CD4-positive, alpha-beta memory T cell (primary cell): ENCODE data around the gene KRI1. TPM values are rescaled to one million over a fixed set of nuclear protein-coding genes. Genes with fewer than 3 reads are reported as not detected.

ENCODE experiments used
- CTCF ChIA-PET: fragments of 350-600 bp; sonication (Branson Sonifier 250); formaldehyde crosslinking; loops from one replicate; lab custom pipeline; 2021; ENCODE audit warnings: inconsistent platforms; ENCODE audit not compliant: partially characterized antibody; lab: Charles Lee
- POLR2A ChIA-PET: fragments of 350-600 bp; sonication (Branson Sonifier 250); formaldehyde crosslinking; loops from one replicate; lab custom pipeline; 2021; ENCODE audit not compliant: partially characterized antibody; lab: Charles Lee
- DNase-seq, 5 donors: peaks; one replicate each; pipeline versions ENCODE4 v3.0.0 to v3.0.0-alpha.2; 2020 to 2022; ENCODE audit warnings: mixed read lengths in 1 of 5
- H3K27ac ChIP-seq: one replicate; pipeline ENCODE4 v1.7.0; 2013; ENCODE audit warnings: low read depth, low read length
- H3K27me3 ChIP-seq: 2 replicates; pipeline ENCODE4 v1.7.0; 2013; ENCODE audit warnings: mild to moderate bottlenecking, low read length, moderate library complexity; ENCODE audit not compliant: insufficient read depth
- H3K36me3 ChIP-seq: 2 replicates; pipeline ENCODE4 v1.7.0; 2013; ENCODE audit warnings: mild to moderate bottlenecking, low read length, moderate library complexity; ENCODE audit not compliant: insufficient read depth
- H3K4me1 ChIP-seq: 2 replicates; pipeline ENCODE4 v1.7.0; 2013; ENCODE audit warnings: mild to moderate bottlenecking, low read length, moderate library complexity; ENCODE audit not compliant: insufficient read depth
- H3K4me3 ChIP-seq, 2 donors: one replicate each; pipeline ENCODE4 v1.7.0; 2013; ENCODE audit warnings: low read length in 2 of 2, mild to moderate bottlenecking in 1 of 2
- H3K9me3 ChIP-seq, 2 donors: one replicate each; pipeline ENCODE4 v1.7.0; 2013; ENCODE audit warnings: low read length in 2 of 2, control low read depth in 1 of 2; ENCODE audit not compliant: control insufficient read depth in 1 of 2
- H3K27ac Mint-ChIP-seq, 7 donors: one replicate each; pipeline ENCODE4 v1.8.0; 2020 to 2021; ENCODE audit warnings: mixed read lengths in 7 of 7, mild to moderate bottlenecking in 6 of 7, inconsistent platforms in 3 of 7, moderate library complexity in 3 of 7
- H3K27me3 Mint-ChIP-seq, 2 donors: one replicate each; pipeline ENCODE4 v1.8.0; 2020 to 2021; ENCODE audit warnings: mixed read lengths in 2 of 2
- H3K36me3 Mint-ChIP-seq, 2 donors: one replicate each; pipeline ENCODE4 v1.8.0; 2020 to 2021; ENCODE audit warnings: mixed read lengths in 2 of 2, inconsistent platforms in 1 of 2, mild to moderate bottlenecking in 1 of 2
- H3K4me1 Mint-ChIP-seq, 4 donors: one replicate each; pipeline ENCODE4 v1.8.0; 2020 to 2021; ENCODE audit warnings: mixed read lengths in 4 of 4, mild to moderate bottlenecking in 1 of 4
- H3K4me3 Mint-ChIP-seq, 8 donors: one replicate each; pipeline ENCODE4 v1.8.0; 2020 to 2021; ENCODE audit warnings: mixed read lengths in 8 of 8, mild to moderate bottlenecking in 7 of 8, moderate library complexity in 6 of 8, inconsistent platforms in 3 of 8
- H3K9me3 Mint-ChIP-seq, 8 donors: one replicate each; pipeline ENCODE4 v1.8.0; 2020 to 2021; ENCODE audit warnings: mixed read lengths in 8 of 8, mild to moderate bottlenecking in 5 of 8, inconsistent platforms in 3 of 8, moderate library complexity in 1 of 8
- intact Hi-C: fragments of 100-400 bp; cut with micrococcal nuclease; formaldehyde crosslinking; loops from one replicate; pipeline ENCODE4 v1.15.1; 2023
- polyA plus RNA-seq, 2 donors: library from polyadenylated mRNA; unstranded; fragments of 300-500 nt; fragmentation: Illumina TruSeq; gene quantifications; one replicate each; pipeline ENCODE4 v1.2.3, GENCODE V29; 2021
- total RNA-seq, 2 experiments: library from RNA; stranded (reverse); gene quantifications; one replicate each; pipeline ENCODE4 v1.2.3, GENCODE V29; 2021

KRI1 gene
- total and polyA plus RNA-seq, 4 experiments from 2014 or later, result 3.2 to 73.0 (median 54.5) TPM

- peaks cover 0 to 5% of the 10 kb centered on the region in 2 donors for H3K27me3 Mint-ChIP-seq
- H3K4me3 Mint-ChIP-seq, result peak overlapping the region in 1 of 8 donors; percentile 15
- Histone ChIP-seq H3K9me3 (no peaks in the 10 kb centered on the region), H3K27me3 (no peaks in the 10 kb centered on the region), H3K27ac (no peak overlapping the region), H3K4me1 (peaks cover 13% of the 10 kb centered on the region), H3K4me3 (no peak overlapping the region), H3K36me3 (no peaks in the 10 kb centered on the region)
- H3K27ac Mint-ChIP-seq, result peak overlapping the region in 3 of 7 donors; percentile 8 to 84 (median 41)
- ChIA-PET POLR2A (no interaction called here), CTCF (no interaction called here)
- peaks cover 10 to 24% (median 16%) of the 10 kb centered on the region in 4 donors for H3K4me1 Mint-ChIP-seq
- intact Hi-C loops, result no loop called here
- H3K9me3 Mint-ChIP-seq, result no peaks in the 10 kb centered on the region
- H3K36me3 Mint-ChIP-seq, result no peaks in the 10 kb centered on the region
- no peak for DNase-seq
Measured at GRCh38 chr19:10587839-10588150, 22.0 kb upstream of the KRI1 start.

GRCh38 chr19:10587022-10587838, 21.4 kb upstream of the KRI1 start, which contains the start of gene AP1M2:
AP1M2 (minus strand) TSS chr19:10587312; CDS start chr19:10587231, 81 bp downstream.
- Mint-ChIP-seq H3K27me3 (peaks cover 0 to 5% of the 10 kb centered on the region in 2 donors), H3K4me1 (peaks cover 10 to 24% (median 16%) of the 10 kb centered on the region in 4 donors), H3K27ac (peak within 1 kb of the TSS in 4 of 7 donors; percentile 8 to 84 (median 26)), H3K36me3 (no peaks in the 10 kb centered on the region), H3K4me3 (peak within 1 kb of the TSS in 2 of 8 donors; percentile 15 to 65), H3K9me3 (no peaks in the 10 kb centered on the region)
- H3K4me1 ChIP-seq, result peaks cover 13% of the 10 kb centered on the region
- H3K36me3 ChIP-seq, result no peaks in the 10 kb centered on the region
- H3K9me3 ChIP-seq, result no peaks in the 10 kb centered on the region
- intact Hi-C loops, result no loop called here
- no peak within 1 kb of the TSS for H3K4me3 ChIP-seq
- ChIA-PET POLR2A (no interaction called here), CTCF (interaction anchor here (0.7 to 9.3 kb wide), 2 partner anchors 60 to 242 kb away, joined by 3 to 473 read pairs; no protein-coding TSS in a partner anchor)
- H3K27me3 ChIP-seq, result no peaks in the 10 kb centered on the region
- H3K27ac ChIP-seq, result no peak within 1 kb of the TSS
- DNase-seq, result no peak

GRCh38 chr19:10586396-10586795, 20.6 kb upstream of the KRI1 start:
- no peaks in the 10 kb centered on the region for H3K9me3 Mint-ChIP-seq

DNA sequence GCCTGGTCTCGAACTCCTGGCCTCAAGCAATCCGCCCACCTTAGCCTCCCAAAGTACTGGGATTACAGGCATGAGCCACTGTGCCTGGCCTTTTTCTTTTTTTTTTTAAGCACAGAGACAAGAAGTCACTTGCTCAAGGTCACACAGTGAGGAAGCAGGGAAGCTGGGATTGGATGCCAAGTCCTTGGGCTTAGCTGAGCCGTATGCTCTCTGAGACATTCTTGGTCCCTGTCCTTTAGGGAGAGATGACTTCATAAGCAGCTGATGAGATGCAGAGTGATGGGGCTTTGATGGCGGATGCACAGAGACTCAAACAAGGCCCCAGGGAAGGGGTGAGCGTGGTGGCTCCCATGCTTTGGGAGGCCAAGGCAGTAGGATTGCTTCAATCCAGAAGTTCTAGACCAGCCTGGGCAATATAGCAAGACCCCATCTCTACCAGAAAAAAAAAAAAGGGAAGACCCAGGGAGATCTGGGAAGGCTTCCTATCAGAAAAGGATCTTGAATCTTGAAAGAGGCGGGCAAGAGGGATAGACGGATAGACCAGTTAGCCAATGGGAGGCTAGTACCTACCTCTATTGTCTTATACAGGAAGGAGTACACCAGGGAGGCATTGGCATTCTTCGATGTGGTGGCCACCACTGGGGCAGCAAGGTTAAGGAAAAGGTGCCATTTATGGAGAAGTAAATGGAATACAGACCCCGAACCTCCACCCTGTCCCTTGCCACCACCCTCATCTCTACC, 17.4 kb upstream of the KRI1 start:
- H3K27ac Mint-ChIP-seq, result peak overlapping the region in 1 of 7 donors; percentile 70
- POLR2A ChIA-PET, result interaction anchor here (1.5 to 4.3 kb wide), 3 partner anchors 20 to 61 kb away, joined by 6 to 46 read pairs (median 31); no protein-coding TSS in a partner anchor
- Histone ChIP-seq H3K9me3 (no peaks in the 10 kb centered on the region), H3K27me3 (no peaks in the 10 kb centered on the region), H3K4me1 (peaks cover 22% of the 10 kb centered on the region), H3K36me3 (no peaks in the 10 kb centered on the region), H3K4me3 (no peak overlapping the region), H3K27ac (no peak overlapping the region)
- no peak overlapping the region for H3K4me3 Mint-ChIP-seq
- CTCF ChIA-PET, result interaction anchor here (1.1 to 9.3 kb wide), 7 partner anchors 9 to 116 kb away, joined by 3 to 473 read pairs (median 16); partner anchors contain the start of gene QTRT1
- H3K4me1 Mint-ChIP-seq, result peaks cover 15 to 31% (median 23%) of the 10 kb centered on the region in 4 donors
- intact Hi-C loops, result no loop called here
- H3K27me3 Mint-ChIP-seq, result peaks cover 2 to 7% of the 10 kb centered on the region in 2 donors
- no peaks in the 10 kb centered on the region for H3K36me3 Mint-ChIP-seq
- no peaks in the 10 kb centered on the region for H3K9me3 Mint-ChIP-seq
- no peak for DNase-seq

More at GRCh38 chr19:10586396-10586795, 20.6 kb upstream of the KRI1 start:
- POLR2A ChIA-PET, result no interaction called here
- Histone ChIP-seq H3K27ac (no peak overlapping the region), H3K4me1 (peaks cover 14% of the 10 kb centered on the region), H3K27me3 (no peaks in the 10 kb centered on the region), H3K4me3 (no peak overlapping the region), H3K9me3 (no peaks in the 10 kb centered on the region), H3K36me3 (no peaks in the 10 kb centered on the region)
- DNase-seq, result no peak
- Mint-ChIP-seq H3K4me1 (peaks cover 10 to 24% (median 16%) of the 10 kb centered on the region in 4 donors), H3K27me3 (peaks cover 0 to 5% of the 10 kb centered on the region in 2 donors), H3K4me3 (no peak overlapping the region), H3K27ac (peak overlapping the region in 1 of 7 donors; percentile 19), H3K36me3 (no peaks in the 10 kb centered on the region)
- intact Hi-C loops, result no loop called here
- CTCF ChIA-PET, result interaction anchor here (0.7 to 9.3 kb wide), 2 partner anchors 61 to 242 kb away, joined by 3 to 473 read pairs; no protein-coding TSS in a partner anchor

DNA sequence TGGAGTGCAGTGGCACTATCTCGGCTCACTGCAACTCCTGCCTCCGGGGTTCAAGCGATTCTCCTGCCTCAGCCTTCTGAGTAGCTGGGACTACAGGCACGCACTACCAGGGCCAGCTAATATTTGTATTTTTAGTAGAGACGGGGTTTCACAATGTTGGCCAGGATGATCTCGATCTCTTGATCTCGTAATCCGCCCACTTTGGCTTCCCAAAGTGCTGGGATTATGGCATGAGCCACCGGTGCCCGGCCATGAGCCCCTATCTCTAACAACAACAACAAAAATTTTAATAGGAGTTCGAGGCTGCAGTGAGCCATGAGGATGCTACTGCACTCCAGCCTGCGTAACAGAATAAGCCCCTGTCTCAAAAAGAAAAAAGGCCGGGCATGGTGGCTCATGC, 16.3 kb upstream of the KRI1 start:
- intact Hi-C loops, result no loop called here

DNA sequence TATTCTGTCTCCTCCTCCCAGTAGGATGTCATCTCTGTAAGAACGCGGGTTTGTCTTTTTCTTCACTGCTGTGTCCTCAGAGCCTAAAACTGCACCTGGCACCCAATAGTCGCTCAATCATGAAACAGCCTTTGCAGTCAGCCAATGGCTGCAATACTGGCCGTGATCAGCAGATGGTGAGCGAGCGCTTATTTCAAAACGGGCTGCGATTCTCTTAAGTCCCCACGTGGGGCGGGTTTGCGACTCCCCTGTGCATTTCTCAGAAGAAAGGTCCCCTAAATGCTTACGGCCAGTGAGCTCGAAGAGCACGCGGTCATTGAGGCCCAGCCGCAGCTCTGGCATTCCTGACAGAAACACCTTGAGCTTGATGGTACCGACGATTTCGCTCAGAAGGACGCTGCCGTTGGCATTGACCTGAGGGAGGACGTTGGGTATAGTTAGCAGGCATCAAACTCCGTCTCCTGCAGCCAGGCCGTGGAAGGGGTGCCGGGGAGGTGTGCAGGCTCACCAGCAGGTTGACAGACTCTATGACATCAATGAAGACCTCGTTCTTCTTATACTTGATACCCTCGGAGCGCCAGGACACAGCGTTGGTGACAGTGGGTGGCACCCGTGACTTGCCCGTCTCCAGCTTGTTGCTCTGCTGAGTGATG, 15.3 kb upstream of the KRI1 start:
- DNase-seq, result peak; percentile 84 to 88 (median 84)
- intact Hi-C loops, result loop anchor here (1.0 kb wide), 3 partner anchors 22 to 118 kb away; no protein-coding TSS in a partner anchor
- H3K36me3 ChIP-seq, result no peaks in the 10 kb centered on the region
- Mint-ChIP-seq H3K4me1 (peaks cover 9 to 24% (median 16%) of the 10 kb centered on the region in 4 donors), H3K36me3 (no peaks in the 10 kb centered on the region), H3K27ac (peak overlapping the region in 3 of 7 donors; percentile 4 to 26 (median 25)), H3K9me3 (no peaks in the 10 kb centered on the region), H3K4me3 (peak overlapping the region in 4 of 8 donors; percentile 0 to 65 (median 30)), H3K27me3 (peaks cover 2% of the 10 kb centered on the region in 2 donors)
- no peaks in the 10 kb centered on the region for H3K27me3 ChIP-seq
- ChIA-PET POLR2A (interaction anchor here (0.5 to 4.3 kb wide), 13 partner anchors 15 to 192 kb away, joined by 3 to 46 read pairs (median 4); partner anchors contain the start of gene QTRT1), CTCF (interaction anchor here (0.5 to 9.3 kb wide), 48 partner anchors 9 to 541 kb away, joined by 3 to 473 read pairs (median 4); partner anchors contain the start of genes ATG4D, DNM2, QTRT1 and TMED1)
- H3K4me1 ChIP-seq, result peaks cover 22% of the 10 kb centered on the region
- H3K4me3 ChIP-seq, result no peak overlapping the region
- no peak overlapping the region for H3K27ac ChIP-seq
- H3K9me3 ChIP-seq, result no peaks in the 10 kb centered on the region

More for the DNA sequence above, 16.3 kb upstream of the KRI1 start:
- Histone ChIP-seq H3K27ac (no peak overlapping the region), H3K36me3 (no peaks in the 10 kb centered on the region), H3K4me1 (peaks cover 22% of the 10 kb centered on the region), H3K9me3 (no peaks in the 10 kb centered on the region), H3K4me3 (no peak overlapping the region), H3K27me3 (no peaks in the 10 kb centered on the region)
- Mint-ChIP-seq H3K9me3 (no peaks in the 10 kb centered on the region), H3K4me3 (no peak overlapping the region), H3K27ac (no peak overlapping the region), H3K27me3 (peaks cover 2% of the 10 kb centered on the region in 2 donors), H3K4me1 (peaks cover 9 to 24% (median 16%) of the 10 kb centered on the region in 4 donors), H3K36me3 (no peaks in the 10 kb centered on the region)
- CTCF ChIA-PET, result interaction anchor here (0.7 to 9.3 kb wide), 32 partner anchors 8 to 239 kb away, joined by 3 to 473 read pairs (median 6); partner anchors contain the start of genes ATG4D and QTRT1
- DNase-seq, result no peak
- POLR2A ChIA-PET, result interaction anchor here (1.1 to 4.3 kb wide), 3 partner anchors 16 to 62 kb away, joined by 3 to 46 read pairs (median 31); no protein-coding TSS in a partner anchor
